Stomach (tissue), 9 donors: ENCODE data around the gene ABL1. TPM values are rescaled to one million over a fixed set of nuclear protein-coding genes. Genes with fewer than 3 reads are reported as not detected.
"Not testable (repeated sequence)": the region's sequence is repeated elsewhere in the genome, so short reads cannot be mapped to it uniquely, and the experiment has no call there.

Experiments used
- DNase-seq, 2 donors: peaks; one replicate each; pipeline versions ENCODE4 v3.0.0 to v3.0.0-alpha.2; 2013 to 2019
- H3K27ac ChIP-seq, 5 donors: fragments of 200-600 bp in 4 of 5; sonication (generic) in 4 of 5; one replicate each; pipeline ENCODE4 v1.5.1; 2013 to 2019; ENCODE audit warnings: mild to moderate bottlenecking in 1 of 5, moderate library complexity in 1 of 5
- H3K27me3 ChIP-seq, 3 donors: fragments of 200-600 bp; sonication (generic); one replicate each; pipeline ENCODE4 v1.5.1; 2017 to 2019; ENCODE audit warnings: mixed run types in 1 of 3
- H3K36me3 ChIP-seq, 4 donors: fragments of 200-600 bp; sonication (generic); 1 replicate in 3 of 4; 2 replicates in 1 of 4; pipeline ENCODE4 v1.5.1; 2016 to 2019
- H3K4me1 ChIP-seq, 4 donors: fragments of 200-600 bp; sonication (generic); one replicate each; pipeline ENCODE4 v1.5.1; 2016 to 2019
- H3K4me3 ChIP-seq, 4 donors: fragments of 200-600 bp; sonication (generic) in 3 of 4; one replicate each; pipeline ENCODE4 v1.5.1; 2016 to 2019; ENCODE audit warnings: mild to moderate bottlenecking in 1 of 4
- H3K9me3 ChIP-seq, 4 donors: fragments of 200-600 bp; sonication (generic); one replicate each; pipeline ENCODE4 v1.5.1; 2016 to 2019
- CTCF ChIP-seq, 7 experiments: fragments of 450-650 bp in 4 of 7; fragments of 200-600 bp in 3 of 7; sonication (generic) in 3 of 7; IDR thresholded peaks; one replicate each; pipeline ENCODE4 v1.5.1; 2016 to 2019; ENCODE audit warnings: antibody characterized with exemption in 7 of 7, control low read depth in 2 of 7, mild to moderate bottlenecking in 1 of 7
- EP300 ChIP-seq: sonication (generic); formaldehyde crosslinking; IDR thresholded peaks from one replicate; pipeline ENCODE4 v1.6.1; 2017; ENCODE audit warnings: antibody characterized with exemption
- POLR2A ChIP-seq, 4 donors: fragments of 450-650 bp; IDR thresholded peaks; one replicate each; pipeline ENCODE4 v1.6.1; 2016; ENCODE audit warnings: antibody characterized with exemption in 4 of 4, control low read depth in 2 of 4, mild to moderate bottlenecking in 1 of 4, moderate library complexity in 1 of 4
- POLR2AphosphoS5 ChIP-seq, 3 donors: sonication (generic); formaldehyde crosslinking; IDR thresholded peaks; one replicate each; pipeline ENCODE4 v1.6.1; 2016; ENCODE audit warnings: antibody characterized with exemption in 3 of 3
- WGBS, 5 donors: extraction: QIAGEN DNeasy Blood & Tissue Kit in 3 of 5; methylation state at CpG; one replicate each; pipeline versions ENCODE4 v1.1.5 to v1.1.7; 2013 to 2018; 5-methylcytosine and 5-hydroxymethylcytosine counted together
- intact Hi-C: fragments of 100-400 bp; cut with DNase I; formaldehyde crosslinking; loops from one replicate; pipeline ENCODE4 v1.15.1; 2023; ENCODE audit warnings: low total_unique reads
- polyA plus RNA-seq, 3 donors: library from polyadenylated mRNA; stranded (reverse); fragments of 200-250 nt; gene quantifications; one replicate each; pipeline ENCODE4 v1.2.3, GENCODE V29; 2013
- total RNA-seq, 5 donors: library from RNA; depleted of rRNA; stranded (reverse); fragments of >200 nt; gene quantifications; one replicate each; pipeline versions ENCODE4 v1.1.0 to v1.2.3, GENCODE V29; 2014 to 2016
- donor health status: healthy with polysubstance abuse.
- donor health status: Bipolar disorder and iron deficiency.
- donor health status: healthy.

Gene ABL1
- total and polyA plus RNA-seq, 8 donors: 19.0 to 95.9 (median 43.8) TPM

DNA sequence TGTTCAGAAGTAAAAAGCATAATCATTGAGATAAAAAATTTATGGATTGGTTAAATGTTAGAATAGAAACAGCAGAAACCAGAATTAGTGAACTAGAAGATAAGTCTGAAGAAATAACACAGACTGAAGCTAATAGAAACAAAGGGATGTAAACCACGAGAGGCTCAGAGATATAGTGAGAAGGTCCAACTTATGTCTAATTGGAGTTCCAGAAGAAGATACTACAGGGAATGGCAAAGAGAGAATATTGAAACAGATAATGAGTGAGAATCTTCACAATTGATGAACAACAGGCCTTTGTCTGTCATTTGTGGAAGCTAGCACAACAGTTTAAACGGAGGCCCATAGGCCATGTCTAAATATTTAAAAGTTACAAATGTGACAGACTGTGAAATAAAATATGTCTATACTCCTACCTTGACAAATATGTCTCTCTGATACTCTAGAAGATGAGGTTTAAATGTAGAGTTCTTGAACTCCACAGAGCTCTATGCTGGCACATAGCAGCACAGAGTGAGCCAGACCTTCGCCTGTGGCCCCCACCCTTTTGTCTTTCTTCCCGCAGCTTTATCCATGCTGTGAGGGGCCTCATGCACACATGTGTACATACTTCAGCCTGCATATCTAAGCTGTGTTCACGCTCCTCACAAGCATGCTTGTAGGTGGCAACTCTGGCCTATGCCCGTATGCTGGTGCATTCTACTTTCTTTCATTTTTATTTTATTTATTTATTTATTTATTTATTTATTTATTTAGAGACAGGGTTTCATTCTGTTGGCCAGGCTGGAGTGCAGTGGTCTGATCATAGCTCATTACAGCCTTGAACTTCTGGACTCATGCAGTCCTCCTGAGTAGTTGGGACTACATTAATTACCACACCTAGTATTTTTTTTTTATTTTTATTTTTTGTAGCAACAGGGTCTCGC is 45.0 kb upstream of the ABL1 start:
- Histone ChIP-seq H3K9me3 (peaks cover 0 to 12% (median 7%) of the 10 kb centered on the region in 4 donors), H3K4me1 (peaks cover 16 to 53% (median 32%) of the 10 kb centered on the region in 4 donors), H3K36me3 (no peaks in the 10 kb centered on the region), H3K27ac (no peak overlapping the region), H3K27me3 (no peaks in the 10 kb centered on the region), H3K4me3 (no peak overlapping the region)
- TF ChIP-seq CTCF (IDR thresholded peaks at IDR 0.05) (no peak), EP300 (no peak), POLR2A (IDR thresholded peaks at IDR 0.05) (no peak), POLR2AphosphoS5 (IDR thresholded peaks at IDR 0.05) (no peak)
- no peak for DNase-seq
- WGBS, 5 donors: 96 to 99% (median 97%) methylated on average over 7 of the region's 7 CpGs
- intact Hi-C loops: no loop called here

DNA sequence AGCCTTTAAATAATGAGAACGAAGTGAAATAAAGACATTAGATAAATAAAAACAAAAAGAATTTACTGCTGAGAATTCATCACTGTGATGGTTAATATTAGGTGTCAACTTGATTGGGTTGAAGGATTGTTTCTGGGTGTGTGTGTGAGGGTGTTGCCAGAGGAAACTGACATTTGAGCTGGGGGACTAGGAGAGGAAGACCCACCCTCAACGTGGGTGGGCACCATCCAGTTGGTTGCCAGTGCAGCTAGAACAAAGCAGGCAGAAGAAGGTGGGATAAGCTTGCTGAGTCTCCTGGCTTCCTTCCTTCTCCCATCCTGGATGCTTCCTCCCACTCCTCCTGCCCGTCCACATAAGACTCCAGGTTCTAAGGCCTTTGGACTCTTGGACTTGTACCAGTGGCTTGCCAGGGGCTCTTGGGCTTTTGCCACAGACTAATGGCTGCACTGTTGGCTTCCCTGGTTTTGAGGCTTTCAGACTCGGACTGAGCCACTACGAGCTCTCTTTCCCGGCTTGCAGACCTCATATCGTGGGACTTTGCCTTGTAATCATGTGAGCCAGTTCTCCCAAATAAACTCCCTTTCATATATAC is 43.7 kb upstream of the ABL1 start:
- peaks cover 0 to 12% (median 7%) of the 10 kb centered on the region in 4 donors for H3K9me3 ChIP-seq
- no peak for DNase-seq
- TF ChIP-seq EP300 (no peak), POLR2AphosphoS5 (IDR thresholded peaks at IDR 0.05) (no peak), POLR2A (IDR thresholded peaks at IDR 0.05) (no peak), CTCF (IDR thresholded peaks at IDR 0.05) (no peak)
- no peak overlapping the region for H3K4me3 ChIP-seq
- H3K27me3 ChIP-seq: no peaks in the 10 kb centered on the region
- 74 to 81% (median 79%) methylated on average over 7 of the region's 7 CpGs for WGBS, 5 donors
- H3K27ac ChIP-seq: no peak overlapping the region
- peaks cover 4 to 51% (median 31%) of the 10 kb centered on the region in 4 donors for H3K4me1 ChIP-seq
- intact Hi-C loops: no loop called here
- no peaks in the 10 kb centered on the region for H3K36me3 ChIP-seq

- peak overlapping the region in 2 of 5 donors; percentile 72 to 78 for H3K27ac ChIP-seq
- H3K36me3 ChIP-seq: no peaks in the 10 kb centered on the region
- DNase-seq: no peak
- H3K27me3 ChIP-seq: no peaks in the 10 kb centered on the region
- H3K4me1 ChIP-seq: peaks cover 0 to 48% (median 25%) of the 10 kb centered on the region in 4 donors
- WGBS, 5 donors: 87 to 98% (median 97%) methylated on average over 7 of the region's 7 CpGs
- intact Hi-C loops: no loop called here
- H3K4me3 ChIP-seq: no peak overlapping the region
- no peak for TF ChIP-seq EP300
- no peak for TF ChIP-seq CTCF (IDR thresholded peaks at IDR 0.05)
- peaks cover 0 to 12% (median 7%) of the 10 kb centered on the region in 4 donors for H3K9me3 ChIP-seq
Measured at GRCh38 chr9:130793589-130793988, 41.5 kb upstream of the ABL1 start.

DNA sequence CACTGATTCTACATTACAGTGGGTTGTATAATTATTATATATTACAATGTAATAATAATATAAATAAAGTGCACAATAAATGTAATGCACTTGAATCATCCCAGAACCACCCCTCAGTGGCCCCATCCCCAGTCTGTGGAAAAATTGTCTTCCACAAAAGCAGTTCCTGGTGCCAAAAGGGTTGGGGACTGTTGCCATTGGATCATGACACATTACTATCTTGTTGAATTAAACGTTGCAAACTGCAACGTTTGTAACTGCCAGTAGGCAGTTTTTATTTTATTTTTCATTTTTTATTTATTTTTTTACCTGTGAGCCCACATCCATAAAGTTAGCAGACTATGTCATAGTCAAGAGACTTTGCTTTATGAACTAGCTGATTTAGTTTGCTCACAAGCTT is 41.0 kb upstream of the ABL1 start:
- intact Hi-C loops, H3K36me3 ChIP-seq, H3K4me3 ChIP-seq, DNase-seq, H3K27me3 ChIP-seq: not testable (repeated sequence)
- Histone ChIP-seq H3K27ac (peak overlapping the region in 2 of 5 donors; percentile 72 to 78), H3K9me3 (peaks cover 0 to 11% (median 7%) of the 10 kb centered on the region in 4 donors), H3K4me1 (peaks cover 0 to 48% (median 26%) of the 10 kb centered on the region in 4 donors)
- 37 to 62% (median 45%) methylated on average over 2 of the region's 2 CpGs for WGBS, 5 donors
